ENCODE data around the gene MDP1. TPM values are rescaled to one million over a fixed set of nuclear protein-coding genes. Genes with fewer than 3 reads are reported as not detected.

MDP1 gene
- total RNA-seq, 4 donors from 2014 or later = 1.4 to 12.4 (median 8.6) TPM

GRCh38 chr14:24252289-24253124 is 36.6 kb upstream of the MDP1 start:
- WGBS, 2 donors = 53% methylated on average over 2 of the region's 11 CpGs; no CpG with 5 or more reads in 1 of the 2 donors
- H3K4me3 ChIP-seq = no peak overlapping the region
- H3K4me1 ChIP-seq = no peaks in the 10 kb centered on the region
- TF ChIP-seq POLR2A (IDR thresholded peaks at IDR 0.05) = no peak
- TF ChIP-seq, protein P1, sequence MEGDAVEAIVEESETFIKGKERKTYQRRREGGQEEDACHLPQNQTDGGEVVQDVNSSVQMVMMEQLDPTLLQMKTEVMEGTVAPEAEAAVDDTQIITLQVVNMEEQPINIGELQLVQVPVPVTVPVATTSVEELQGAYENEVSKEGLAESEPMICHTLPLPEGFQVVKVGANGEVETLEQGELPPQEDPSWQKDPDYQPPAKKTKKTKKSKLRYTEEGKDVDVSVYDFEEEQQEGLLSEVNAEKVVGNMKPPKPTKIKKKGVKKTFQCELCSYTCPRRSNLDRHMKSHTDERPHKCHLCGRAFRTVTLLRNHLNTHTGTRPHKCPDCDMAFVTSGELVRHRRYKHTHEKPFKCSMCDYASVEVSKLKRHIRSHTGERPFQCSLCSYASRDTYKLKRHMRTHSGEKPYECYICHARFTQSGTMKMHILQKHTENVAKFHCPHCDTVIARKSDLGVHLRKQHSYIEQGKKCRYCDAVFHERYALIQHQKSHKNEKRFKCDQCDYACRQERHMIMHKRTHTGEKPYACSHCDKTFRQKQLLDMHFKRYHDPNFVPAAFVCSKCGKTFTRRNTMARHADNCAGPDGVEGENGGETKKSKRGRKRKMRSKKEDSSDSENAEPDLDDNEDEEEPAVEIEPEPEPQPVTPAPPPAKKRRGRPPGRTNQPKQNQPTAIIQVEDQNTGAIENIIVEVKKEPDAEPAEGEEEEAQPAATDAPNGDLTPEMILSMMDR (IDR thresholded peaks at IDR 0.05) = no peak
- no peaks in the 10 kb centered on the region for H3K27me3 ChIP-seq
- peaks cover 7 to 97% (median 28%) of the 10 kb centered on the region in 3 donors for H3K36me3 ChIP-seq
- intact Hi-C loops (cut with DNase I) = no loop called here
- no peaks in the 10 kb centered on the region for H3K9me3 ChIP-seq
- no peak for DNase-seq
- no peak overlapping the region for H3K27ac ChIP-seq

- no peaks in the 10 kb centered on the region for H3K4me1 ChIP-seq
- no peak for TF ChIP-seq POLR2A (IDR thresholded peaks at IDR 0.05)
- TF ChIP-seq, protein P1 (IDR thresholded peaks at IDR 0.05) = peak in 1 of 6 experiments; percentile 8
- intact Hi-C loops (cut with DNase I) = no loop called here
- H3K27ac ChIP-seq = no peak overlapping the region
- DNase-seq = no peak
- no peak overlapping the region for H3K4me3 ChIP-seq
- no peaks in the 10 kb centered on the region for H3K27me3 ChIP-seq
- peaks cover 7 to 92% (median 25%) of the 10 kb centered on the region in 3 donors for H3K36me3 ChIP-seq
- WGBS, 2 donors = 88 to 100% methylated on average over 1 of the region's 1 CpG
- no peaks in the 10 kb centered on the region for H3K9me3 ChIP-seq
These were observed 36.0 kb upstream of the MDP1 start for GRCh38 chr14:24251880-24252288.

DNA sequence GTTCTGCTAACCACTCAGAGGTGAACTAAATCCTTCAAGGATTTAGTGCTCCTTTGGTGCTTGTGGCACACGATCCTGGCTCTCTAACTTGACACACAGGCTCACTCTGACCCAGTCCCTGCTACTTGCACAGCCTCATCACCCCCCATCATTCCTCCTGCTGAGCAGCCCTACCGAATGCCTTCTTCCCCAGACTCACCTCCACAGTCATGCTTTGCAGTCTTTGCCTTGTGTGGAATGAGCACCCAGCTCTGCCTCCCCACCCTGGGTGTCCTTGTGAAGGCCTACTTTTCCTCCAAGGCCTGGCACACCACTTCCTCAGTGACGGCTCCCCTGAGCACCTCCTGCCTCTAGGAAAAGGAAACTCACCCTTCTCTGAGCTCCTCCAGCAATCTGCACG is 34.5 kb upstream of the MDP1 start:
- Histone ChIP-seq H3K27me3 (no peaks in the 10 kb centered on the region), H3K4me1 (no peaks in the 10 kb centered on the region), H3K9me3 (no peaks in the 10 kb centered on the region), H3K27ac (no peak overlapping the region), H3K36me3 (peaks cover 7 to 76% (median 20%) of the 10 kb centered on the region in 3 donors), H3K4me3 (no peak overlapping the region)
- intact Hi-C loops (cut with DNase I) = no loop called here
- TF ChIP-seq POLR2A (IDR thresholded peaks at IDR 0.05) = no peak
- TF ChIP-seq, protein P1 (IDR thresholded peaks at IDR 0.05) = no peak
- WGBS, 2 donors = 59 to 62% methylated on average over 4 of the region's 4 CpGs
- DNase-seq = no peak

DNA sequence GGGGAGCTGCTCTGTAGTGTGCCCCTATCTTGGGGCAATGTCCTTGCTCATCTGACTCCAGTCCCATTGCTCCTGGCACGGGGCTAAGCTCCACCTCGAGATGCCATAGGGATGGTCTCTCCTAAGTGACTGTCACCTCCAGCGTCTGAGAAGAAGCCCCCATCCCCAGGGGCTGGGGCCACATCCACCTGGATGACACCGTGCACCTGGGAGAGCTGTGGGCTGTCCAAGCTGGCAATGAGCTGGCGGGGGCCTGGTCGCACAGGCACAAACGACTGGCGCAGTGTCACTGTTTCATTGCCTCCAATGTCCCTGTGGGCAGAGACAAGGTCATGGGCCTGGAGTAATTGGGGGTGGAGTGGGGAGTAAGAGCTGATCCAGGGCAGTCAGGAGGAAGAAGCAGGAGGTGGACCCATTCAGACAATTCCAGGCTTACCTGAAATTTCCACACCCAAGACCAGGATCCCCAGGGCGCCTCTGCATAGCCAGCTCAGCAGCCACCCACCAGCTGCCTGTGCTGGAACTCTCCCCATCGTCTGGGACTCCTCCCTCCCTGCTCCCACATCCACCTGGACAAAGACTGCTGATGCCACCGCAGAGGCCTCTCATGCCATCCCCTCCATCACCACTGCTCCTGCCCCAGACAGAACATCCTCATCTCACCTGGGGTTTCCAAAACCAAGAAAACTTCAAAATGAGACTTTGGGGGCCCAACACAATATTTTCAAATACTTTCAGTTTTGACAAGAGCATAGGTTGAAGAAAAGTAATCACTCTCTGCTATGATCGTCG is 33.6 kb upstream of the MDP1 start:
- H3K27ac ChIP-seq = no peak overlapping the region
- no peak for TF ChIP-seq POLR2A (IDR thresholded peaks at IDR 0.05)
- TF ChIP-seq, protein P1 (IDR thresholded peaks at IDR 0.05) = no peak
- no peaks in the 10 kb centered on the region for H3K27me3 ChIP-seq
- 82 to 84% methylated on average over 8 to 9 of the region's 13 CpGs for WGBS, 2 donors
- intact Hi-C loops (cut with DNase I) = no loop called here
- no peak for DNase-seq
- H3K4me1 ChIP-seq = no peaks in the 10 kb centered on the region
- H3K9me3 ChIP-seq = no peaks in the 10 kb centered on the region
- H3K36me3 ChIP-seq = peaks cover 7 to 67% (median 11%) of the 10 kb centered on the region in 3 donors
- no peak overlapping the region for H3K4me3 ChIP-seq

GRCh38 chr14:24247422-24247821 is 31.6 kb upstream of the MDP1 start:
- 73 to 75% methylated on average over 7 of the region's 7 CpGs for WGBS, 2 donors
- Histone ChIP-seq H3K27ac (peak overlapping the region in 2 of 4 donors; percentile 43 to 65), H3K36me3 (peaks cover 3 to 47% (median 4%) of the 10 kb centered on the region in 3 donors), H3K27me3 (no peaks in the 10 kb centered on the region), H3K9me3 (no peaks in the 10 kb centered on the region), H3K4me1 (peaks cover 0 to 13% (median 4%) of the 10 kb centered on the region in 3 donors), H3K4me3 (no peak overlapping the region)
- intact Hi-C loops (cut with DNase I) = no loop called here
- no peak for DNase-seq
- TF ChIP-seq POLR2A (IDR thresholded peaks at IDR 0.05) = no peak

Measured in esophagus squamous epithelium (tissue), 5 donors.